GM18858 (cell line): ENCODE data around the gene CAPN15.

Experiments used
- ATAC-seq: cut with Tn5 transposase; IDR thresholded peaks from one replicate; pipeline ENCODE4 v1.9.1; 2021; ENCODE audit not compliant: unreplicated experiment

CAPN15 gene

DNA sequence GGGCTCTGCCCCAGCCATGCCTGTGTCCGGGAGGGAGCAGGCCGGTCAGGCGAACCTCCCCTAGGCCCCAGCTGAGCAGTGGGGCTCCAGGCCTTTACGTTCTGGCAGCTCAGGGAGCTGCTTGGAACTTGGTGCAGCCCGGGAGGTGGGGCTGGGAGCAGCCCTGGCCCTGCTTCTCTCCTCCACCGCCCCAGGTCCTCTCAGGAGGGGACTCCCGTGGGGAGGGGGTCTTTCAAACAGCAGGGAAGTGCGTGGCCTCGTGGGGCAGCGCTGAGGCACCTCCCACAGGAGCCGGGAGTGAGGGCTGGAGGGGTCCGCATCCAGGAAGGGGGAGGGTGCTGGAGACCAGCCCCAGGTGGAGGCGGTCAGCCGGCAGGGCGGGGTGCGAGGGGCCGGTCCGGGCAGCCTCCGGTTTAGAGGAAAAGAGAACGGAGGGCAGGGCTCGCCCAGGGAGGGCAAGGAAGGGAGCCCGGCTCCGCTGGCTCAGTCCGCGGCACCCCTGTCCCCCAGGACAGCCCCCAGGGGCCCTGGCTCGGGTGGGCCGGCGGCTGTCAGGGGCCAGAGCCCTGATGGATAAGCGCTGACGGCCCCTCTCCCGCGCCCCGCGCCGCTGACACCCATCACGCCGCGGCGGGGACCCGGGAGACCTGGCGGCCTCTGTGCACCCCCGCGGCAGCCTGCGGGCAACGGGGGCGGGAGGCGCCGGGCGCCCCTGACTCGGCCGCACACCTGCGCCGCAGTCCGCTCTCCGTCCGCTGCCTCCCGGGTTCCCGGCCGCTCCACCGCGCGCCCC, 32.1 kb downstream of the CAPN15 start:
- no peak for ATAC-seq

DNA sequence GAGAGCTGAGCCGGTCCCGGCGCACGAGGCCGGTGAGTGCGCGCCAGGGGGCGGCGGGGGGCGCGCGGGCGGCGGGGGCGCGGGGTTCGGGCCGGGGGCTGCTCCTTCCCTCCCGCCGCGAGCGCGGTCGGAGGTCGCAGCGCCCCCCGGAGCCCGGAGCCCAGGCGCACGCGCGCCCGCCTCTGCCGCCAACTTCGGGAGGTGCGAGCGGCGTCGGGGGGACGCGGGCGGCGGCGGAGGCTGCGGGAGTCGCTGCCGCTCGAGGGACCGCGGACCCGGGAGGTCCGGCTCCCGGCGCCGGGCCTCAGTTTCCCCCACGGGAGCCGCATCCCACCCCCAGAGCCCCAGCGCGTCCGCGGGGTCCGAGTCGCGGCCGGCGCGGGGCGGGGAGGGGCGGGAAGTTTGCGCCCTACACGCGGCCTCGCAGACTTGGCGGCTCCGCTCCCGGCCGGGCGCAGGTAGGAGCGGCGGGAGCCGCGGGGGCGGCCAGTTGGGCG, 32.7 kb downstream of the CAPN15 start, which contains the start of gene PRR35:
Gene PRR35 (plus strand): TSS at position 191 of the 497 bp plus-strand sequence. CDS start 2,901 bp downstream, outside the sequence.
- ATAC-seq = no peak

DNA sequence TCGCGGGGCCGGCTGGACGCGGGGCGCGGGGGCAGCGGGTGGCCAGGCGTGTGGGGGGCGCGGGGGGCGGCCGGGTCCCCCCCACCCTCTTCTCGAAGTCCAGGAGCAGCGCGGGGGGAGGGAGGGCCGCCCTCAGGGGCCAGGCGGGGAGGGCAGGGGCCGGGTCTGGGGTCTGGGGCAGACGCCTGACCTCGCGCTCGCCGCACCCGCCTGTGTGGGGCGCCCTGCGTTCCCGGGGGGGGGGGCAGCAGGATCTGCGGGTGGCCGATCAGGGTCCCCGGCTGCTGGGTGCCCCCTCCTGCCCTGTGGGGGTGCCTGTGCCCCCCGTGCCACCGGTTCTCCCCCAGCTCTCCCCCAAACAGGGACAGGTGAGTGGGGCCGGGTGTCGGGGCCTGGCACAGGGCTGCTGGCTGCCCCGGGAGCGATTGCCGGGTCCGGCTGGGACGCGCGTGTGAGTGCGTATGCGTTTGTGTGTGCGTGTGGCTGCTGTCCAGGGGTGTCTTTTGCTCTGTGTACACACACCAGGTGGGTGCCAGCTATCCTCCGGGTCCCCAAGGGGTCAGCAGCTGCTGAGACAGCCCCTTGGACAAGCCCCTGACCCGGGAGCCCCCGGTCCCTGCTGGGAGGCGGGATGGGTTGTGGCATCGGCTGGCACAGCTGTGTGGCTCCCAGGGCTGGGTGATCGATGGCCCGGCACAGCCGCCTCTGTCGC, 33.3 kb downstream of the CAPN15 start:
- no peak for ATAC-seq

DNA sequence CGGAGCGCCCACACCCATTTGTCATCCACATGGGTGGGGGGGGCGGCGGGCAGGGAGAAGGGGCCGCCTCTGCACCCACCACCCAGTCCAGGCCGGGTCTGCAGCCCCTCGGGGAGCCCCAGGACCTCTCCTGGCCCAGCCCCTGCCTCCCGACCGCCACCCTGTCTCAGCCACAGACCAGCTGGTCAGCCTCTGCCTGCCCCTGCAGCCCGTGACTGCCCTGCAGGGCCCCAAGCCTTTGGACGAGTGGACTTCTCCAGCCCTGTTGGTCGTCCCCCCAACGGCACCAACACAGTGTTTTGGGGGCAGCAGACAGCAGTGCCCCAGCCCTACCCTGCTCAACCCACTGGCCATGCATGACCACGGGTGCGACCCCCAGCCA, 33.9 kb downstream of the CAPN15 start:
- ATAC-seq = no peak

DNA sequence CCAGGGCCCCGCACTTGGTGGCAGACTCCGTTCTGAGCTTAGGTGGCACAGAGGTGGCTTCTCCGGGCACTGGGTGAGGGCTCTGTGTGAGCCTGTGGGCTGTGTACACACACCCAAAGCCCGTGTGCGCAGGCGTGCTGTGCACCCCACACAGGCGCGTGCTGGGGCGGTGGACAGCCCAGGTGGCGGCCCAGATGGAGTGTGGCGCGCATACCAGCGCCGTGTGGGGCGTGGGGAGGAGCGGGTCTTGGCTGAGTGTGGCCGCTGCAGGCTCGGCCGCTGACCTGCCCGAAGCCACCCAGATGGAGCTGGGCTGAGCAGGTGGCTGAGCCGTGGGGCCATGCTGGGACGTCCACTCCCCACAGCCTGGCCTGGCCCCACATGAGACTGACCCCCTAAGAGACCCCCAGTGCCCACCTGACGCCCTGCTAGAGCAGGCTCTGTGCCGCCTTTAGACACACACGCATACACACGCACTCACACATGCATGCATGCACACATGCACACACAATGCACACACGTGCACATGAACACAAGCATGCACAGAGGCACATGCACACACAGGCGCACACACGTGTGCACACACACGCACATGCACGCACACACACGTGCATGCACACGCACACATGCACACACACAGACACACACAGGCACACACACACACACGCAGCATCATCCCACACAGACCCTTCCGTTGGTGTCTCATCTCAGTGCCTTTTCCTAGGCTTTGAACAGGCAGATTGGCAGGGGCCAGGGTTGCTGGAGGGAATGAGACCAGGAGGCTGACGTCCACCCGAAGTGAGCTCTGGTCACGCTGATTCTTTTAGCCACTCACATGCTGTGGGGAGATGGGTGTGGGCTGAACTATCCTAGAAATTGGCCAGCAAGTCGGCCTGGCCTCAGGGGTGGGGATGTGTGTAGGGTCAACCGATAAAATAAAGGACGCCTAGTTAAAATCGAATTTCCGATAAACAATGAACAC, 34.7 kb downstream of the CAPN15 start:
- ATAC-seq = no peak

DNA sequence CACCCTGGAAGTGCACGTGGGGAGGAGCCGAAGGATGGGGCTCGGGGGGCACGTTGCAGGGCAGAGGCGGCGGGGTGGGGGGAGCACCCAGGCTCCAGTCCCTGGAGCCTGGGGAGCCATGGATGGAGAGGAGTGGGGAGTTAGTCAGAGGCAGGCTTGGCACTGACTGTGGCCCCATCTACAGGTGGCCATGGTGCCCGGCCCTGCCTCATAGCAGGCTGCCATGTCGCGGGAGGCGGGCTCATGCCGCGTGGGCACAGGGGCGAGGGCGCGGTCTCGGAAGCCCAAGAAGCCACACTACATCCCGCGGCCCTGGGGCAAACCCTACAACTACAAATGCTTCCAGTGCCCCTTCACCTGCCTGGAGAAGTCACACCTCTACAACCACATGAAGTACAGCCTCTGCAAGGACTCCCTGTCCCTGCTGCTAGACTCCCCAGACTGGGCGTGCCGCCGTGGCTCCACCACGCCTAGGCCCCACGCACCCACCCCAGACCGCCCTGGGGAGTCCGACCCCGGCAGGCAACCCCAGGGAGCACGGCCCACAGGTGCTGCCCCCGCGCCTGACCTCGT, 35.6 kb downstream of the CAPN15 start:
- ATAC-seq = no peak

DNA sequence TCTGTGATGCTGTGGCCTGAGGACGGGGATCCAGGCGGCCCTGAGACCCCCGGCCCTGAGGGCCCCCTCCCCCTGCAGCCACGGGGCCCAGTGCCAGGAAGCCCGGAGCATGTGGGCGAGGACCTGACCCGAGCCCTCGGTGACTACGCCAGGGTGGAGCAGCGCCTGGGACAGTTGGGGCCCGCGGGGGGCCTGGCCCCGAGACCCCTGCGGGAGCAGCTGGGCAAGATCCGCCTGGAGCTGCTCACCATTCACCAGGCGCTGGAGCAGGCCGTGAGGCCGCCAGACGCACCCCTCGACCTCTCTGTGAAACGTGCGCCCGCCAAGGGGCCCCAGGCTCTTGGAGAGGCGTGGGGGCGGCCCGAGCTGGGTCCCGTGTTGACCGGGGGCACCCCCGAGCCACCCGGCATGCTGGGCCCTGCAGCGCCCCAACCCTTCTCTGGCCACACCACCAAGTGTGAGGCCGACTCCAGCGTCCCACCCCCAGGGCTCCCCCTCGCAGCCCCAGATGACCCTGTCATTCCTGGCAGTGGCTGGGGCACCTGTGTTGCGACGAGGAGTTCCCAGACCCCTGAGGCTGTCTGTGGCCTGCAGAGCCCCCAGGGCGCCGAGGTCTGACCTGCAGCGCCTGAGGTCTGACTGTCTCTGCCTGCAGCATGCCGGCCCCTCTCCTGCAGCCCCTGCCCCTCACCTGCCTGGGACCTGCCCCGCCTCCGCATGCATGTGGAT, 37.3 kb downstream of the CAPN15 start:
- no peak for ATAC-seq

DNA sequence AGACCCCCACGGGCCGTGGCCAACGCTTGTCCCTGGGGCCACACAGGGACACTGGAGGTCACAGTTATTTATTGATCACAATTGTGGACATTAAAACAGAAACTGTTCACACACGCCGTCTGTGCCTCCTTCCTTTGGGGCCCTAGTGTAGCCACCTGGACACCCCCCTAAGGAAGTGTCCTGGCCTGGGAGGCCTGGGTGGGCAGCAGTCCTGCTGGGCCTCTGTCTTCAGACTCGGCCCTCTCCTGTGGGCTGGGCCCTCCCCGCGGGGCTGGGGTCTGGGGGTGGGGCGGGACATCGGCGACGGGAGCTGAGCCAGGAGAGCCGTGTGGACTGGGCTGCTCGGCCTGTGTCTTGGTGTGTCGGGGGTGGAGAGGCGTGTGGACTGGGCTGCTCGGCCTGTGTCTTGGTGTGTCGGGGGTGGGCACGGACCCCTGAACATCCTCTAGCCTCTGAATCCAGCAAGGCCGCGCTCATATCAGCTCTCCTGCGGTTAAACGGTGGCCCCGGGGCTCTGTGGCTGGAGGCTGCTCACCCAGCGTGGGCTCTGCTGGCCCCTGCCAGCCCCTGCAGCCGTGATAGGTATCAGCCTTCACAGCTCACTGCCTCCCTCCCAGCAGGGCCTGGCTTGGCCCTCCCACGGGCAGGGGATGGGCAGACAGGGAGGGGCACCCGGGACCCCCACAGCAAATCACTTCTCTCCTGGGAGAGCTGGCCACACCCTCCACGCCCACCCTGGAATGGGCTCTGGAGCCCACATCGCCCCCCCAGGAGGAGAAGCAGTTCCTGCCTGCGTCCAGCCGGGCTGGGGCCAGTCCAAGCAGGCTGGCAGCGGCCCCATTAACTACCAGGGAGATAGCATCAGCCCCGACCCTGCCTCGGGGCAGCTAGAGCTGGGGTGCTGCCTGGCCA, 38.2 kb downstream of the CAPN15 start:
- no peak for ATAC-seq

DNA sequence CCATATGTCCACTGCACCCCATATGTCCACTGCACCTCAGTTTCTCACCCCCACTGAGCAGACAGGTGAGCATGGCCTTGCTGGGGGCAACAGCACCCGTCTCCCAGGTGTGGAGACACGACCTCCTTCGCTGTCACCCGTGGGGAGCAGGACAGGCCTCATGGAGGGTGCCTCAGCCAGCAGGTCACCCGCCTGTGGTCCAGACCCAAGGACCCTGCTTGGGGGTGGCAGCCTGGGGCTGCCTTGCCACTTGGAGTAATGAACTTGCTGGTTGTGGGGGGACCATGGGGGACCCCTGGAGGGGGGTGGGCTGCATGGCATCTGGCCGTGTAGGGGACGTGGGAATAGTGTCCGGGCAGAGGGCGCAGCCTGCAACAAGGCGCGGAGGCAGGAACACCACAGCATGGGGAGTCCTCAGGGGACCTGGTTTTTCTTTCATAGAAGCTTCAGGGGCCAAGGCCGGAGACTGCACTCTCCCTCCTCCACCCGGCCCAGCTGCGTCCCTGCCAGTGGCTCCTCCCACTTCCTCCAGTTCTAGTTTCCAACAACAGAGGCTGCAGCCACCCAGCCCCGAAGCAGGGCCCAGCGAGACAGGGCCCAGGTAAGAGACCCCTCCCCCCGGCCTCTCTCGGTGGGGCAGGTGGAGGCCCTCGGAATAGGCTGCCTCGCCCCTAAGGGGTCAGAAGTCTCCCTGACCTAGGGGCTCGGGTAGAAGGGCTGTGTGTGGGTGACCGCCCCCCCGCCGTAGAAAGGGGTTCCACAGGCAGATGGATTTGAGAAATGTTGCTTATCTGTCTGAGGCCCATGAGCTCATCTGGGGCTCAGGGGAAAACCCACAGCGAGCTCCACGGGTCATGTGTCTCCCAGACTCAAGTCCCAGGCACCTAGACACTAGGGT, 39.2 kb downstream of the CAPN15 start, which contains the start of gene NHLRC4:
Gene NHLRC4 (plus strand): TSS at position 531 of the 898 bp plus-strand sequence. CDS start 1,043 bp downstream, outside the sequence.
- no peak for ATAC-seq

DNA sequence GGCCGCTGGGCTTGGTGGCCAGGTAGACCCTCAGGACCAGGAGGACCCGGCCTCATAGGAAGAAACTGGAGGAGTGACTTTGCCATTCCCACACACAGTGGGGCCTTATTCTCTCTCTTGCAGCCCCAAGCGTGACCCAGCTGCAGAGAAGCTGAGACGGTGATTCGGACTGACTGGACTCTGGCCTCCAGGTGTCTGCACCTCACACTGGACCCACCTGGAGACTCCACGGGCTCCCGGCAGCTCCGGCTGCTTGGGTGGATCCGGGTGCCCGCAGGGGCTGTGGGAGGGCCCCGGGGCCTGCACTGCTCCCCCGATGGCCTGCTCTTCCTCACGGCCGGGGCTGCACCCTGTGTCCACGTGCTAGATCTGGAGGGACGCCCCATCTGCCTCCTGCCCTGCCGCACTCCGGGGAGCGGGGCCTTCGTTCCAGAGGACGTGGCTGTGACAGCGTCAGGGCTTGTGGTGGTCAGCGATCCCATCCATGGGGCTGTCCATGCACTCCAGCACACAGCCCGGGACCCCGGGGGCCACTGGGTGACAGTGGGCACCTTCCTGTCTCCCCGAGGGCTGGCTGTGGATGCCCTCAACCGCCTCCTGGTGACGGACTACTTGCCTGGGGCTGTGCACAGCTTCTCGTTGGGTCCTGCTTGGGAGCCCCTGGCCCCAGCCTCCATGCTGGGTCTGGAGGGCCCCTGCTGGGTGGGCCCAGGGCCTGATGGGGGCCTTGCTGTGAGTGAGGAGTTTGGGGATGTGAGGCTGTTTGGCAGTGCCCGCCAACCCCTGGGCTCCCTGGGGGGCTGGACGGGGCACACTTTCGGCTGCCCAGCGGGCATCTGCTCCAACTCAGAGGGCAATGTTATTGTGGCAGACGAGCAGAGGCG, 40.1 kb downstream of the CAPN15 start:
- no peak for ATAC-seq

DNA sequence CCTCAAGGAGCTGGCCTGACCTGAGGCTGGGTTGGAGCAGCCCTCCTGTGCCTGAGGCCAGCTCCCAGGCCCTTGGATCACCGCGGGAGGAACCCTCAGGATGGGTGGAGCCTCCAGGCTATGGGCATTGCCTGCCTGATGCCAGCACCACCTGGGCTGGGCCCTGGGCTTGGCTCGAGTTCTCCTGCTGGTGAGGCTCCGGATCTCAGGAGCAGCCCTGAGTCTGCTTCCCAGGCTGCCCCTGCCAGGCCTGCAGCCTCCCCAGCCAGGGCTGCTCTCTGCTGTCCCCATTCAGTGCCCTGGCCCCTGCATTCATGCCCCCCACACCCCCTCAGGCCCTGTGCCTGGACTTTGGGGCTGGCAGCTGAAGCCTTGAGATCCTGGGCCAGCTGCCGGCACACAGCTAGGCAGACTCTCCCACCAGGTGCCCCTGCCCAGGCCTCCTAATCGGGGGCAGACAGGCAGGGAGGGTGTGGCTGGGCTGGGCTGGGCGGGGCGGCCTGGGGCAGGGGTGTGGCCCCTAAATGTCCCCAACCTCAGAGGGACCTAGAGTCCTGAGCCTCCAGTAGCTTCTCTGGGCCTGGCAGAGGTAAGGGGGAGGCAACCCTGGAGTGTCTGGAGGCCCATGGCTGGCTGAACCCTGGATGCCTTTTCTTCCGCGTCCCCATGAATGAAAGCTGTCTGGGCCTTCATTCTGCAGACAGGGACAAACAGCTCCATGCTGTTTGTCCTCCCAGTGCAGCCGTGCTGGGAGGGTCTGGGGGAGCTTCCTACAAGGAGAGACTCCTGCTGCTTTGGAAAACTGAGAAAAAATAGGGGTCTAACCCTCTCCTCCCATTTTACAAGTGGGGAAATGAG, 41.1 kb downstream of the CAPN15 start:
- ATAC-seq = no peak

DNA sequence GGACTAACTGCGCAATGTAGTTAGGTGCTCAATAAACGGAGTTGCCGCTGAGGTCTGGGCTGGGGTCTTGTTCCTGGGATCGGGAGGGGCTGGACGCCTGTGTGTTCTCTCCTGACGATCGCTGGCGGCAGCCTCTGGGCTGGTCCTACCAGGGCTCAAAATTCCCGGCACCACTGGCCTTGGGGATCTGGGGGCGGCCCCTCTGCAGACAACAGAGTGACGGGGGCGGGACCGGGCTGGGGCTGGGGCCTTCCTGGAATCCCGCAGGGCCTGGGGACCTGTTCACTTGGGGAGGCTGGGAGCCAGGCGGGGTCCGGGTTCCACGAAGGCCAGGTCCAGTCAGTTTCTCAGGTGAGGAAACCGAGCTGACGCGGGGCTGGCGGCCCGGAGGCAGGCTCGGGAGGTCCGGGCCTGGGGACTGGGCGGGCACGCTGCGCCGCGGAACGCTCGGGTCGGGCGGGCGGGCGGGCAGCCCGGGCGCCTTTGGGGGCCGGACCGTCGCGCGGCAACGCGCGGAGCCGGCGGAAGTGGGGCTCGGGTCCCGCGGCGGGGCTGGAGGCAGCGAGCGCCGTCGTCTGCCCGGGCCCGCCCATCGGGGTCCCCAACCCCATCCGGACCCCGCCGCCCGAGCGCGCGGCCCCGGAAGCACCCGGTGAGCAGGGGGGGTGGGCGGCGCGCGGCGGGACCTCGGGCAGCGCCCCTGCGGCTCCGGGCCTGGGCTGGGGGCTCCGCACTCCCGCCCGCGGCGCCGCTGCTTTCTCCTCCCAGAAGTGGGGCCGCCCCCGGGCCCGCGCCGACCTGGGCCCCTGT, 42.1 kb downstream of the CAPN15 start, which contains the start of gene PIGQ:
Gene PIGQ (plus strand): TSS at position 524 of the 810 bp plus-strand sequence. CDS start 4,107 bp downstream, outside the sequence.
- ATAC-seq = no peak

DNA sequence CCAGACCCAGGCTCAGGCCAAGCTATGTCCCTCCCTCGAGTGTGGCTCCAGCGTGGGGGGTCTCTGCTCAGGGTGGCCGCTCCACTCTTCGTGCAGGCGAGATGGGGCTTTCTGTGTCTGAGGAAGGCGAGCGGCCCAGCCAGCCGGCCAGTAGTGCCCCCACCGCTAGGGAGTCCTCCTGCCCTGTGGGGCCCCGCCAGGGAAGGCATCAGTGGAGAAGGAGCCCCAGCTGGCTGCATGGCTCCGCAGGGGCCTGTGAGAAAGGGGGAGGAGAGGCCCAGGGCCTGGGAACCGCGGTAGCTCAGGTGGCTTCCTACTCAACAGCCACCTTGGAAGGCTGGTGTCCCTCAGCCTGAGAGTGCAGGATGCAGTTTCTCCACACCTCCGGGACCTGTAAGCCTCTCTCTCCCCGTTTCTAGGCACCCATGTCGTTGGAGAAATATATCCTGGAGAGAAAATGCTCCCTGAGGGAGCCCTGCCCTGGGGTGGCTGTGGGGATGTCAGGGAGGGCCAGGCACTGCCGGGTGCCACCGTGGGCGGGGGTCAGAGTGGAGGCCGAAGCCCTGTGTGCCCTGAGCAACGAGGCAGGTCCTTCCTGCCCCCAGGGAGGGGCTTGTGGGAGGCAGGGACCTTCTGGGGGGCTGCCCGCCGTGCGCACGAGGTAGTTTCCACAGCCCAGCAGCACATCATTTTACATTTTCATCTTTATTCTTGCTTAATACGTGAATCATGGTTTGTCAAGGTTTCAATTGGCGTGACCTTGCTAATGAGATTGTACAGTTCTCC, 45.5 kb downstream of the CAPN15 start:
- ATAC-seq = no peak
